NOMO-1 (cell line): ENCODE results near the gene C7orf33.
A peak's percentile ranks its signal among the peaks of the same experiment; 100 is the strongest.
"Not testable (repeated sequence)": the region's sequence is repeated elsewhere in the genome, so short reads cannot be mapped to it uniquely, and the experiment has no call there.

ENCODE experiments used
- DNase-seq, 2 experiments: peaks; one replicate each; lab custom pipeline; 2025; ENCODE audit not compliant: unreplicated experiment in 2 of 2; lab: John Stamatoyannopoulos, UW

Gene C7orf33

GRCh38 chr7:148590471-148590870, at the start of gene C7orf33:
Gene C7orf33, plus strand, starts transcription at chr7:148590766. Its CDS starts 160 bp downstream, at chr7:148590926.
- DNase-seq: no peak

GRCh38 chr7:148541891-148542504, 48.6 kb upstream of the C7orf33 start:
- no peak for DNase-seq

GRCh38 chr7:148543302-148543701, 47.3 kb upstream of the C7orf33 start:
- no peak for DNase-seq

- no peak for DNase-seq
Measured at GRCh38 chr7:148545172-148545571, 45.4 kb upstream of the C7orf33 start.

GRCh38 chr7:148545932-148546331, 44.6 kb upstream of the C7orf33 start:
- DNase-seq: no peak

GRCh38 chr7:148546857-148547256, 43.7 kb upstream of the C7orf33 start:
- no peak for DNase-seq

- DNase-seq: no peak
Measured at GRCh38 chr7:148547951-148548350, 42.6 kb upstream of the C7orf33 start.

- DNase-seq: no peak
Measured at GRCh38 chr7:148553979-148554378, 36.6 kb upstream of the C7orf33 start.

GRCh38 chr7:148556892-148557291, 33.7 kb upstream of the C7orf33 start:
- no peak for DNase-seq

GRCh38 chr7:148558914-148559313, 31.7 kb upstream of the C7orf33 start:
- no peak for DNase-seq

- no peak for DNase-seq
Measured at GRCh38 chr7:148561099-148561498, 29.5 kb upstream of the C7orf33 start.

GRCh38 chr7:148563583-148564274, 26.8 kb upstream of the C7orf33 start:
- no peak for DNase-seq

- DNase-seq: peak; percentile 32 to 60
Measured at GRCh38 chr7:148564275-148564951, 26.2 kb upstream of the C7orf33 start.

- DNase-seq: no peak
Measured at GRCh38 chr7:148566736-148567135, 23.8 kb upstream of the C7orf33 start.

GRCh38 chr7:148567524-148567923, 23.0 kb upstream of the C7orf33 start:
- DNase-seq: no peak

GRCh38 chr7:148570510-148570909, 20.1 kb upstream of the C7orf33 start:
- DNase-seq: no peak

GRCh38 chr7:148570973-148571372, 19.6 kb upstream of the C7orf33 start:
- DNase-seq: not testable (repeated sequence)

- no peak for DNase-seq
Measured at GRCh38 chr7:148571381-148571780, 19.2 kb upstream of the C7orf33 start.

- no peak for DNase-seq
Measured at GRCh38 chr7:148572067-148572522, 18.5 kb upstream of the C7orf33 start.

GRCh38 chr7:148573581-148573980, 17.0 kb upstream of the C7orf33 start:
- not testable (repeated sequence) for DNase-seq

GRCh38 chr7:148575640-148576411, 14.7 kb upstream of the C7orf33 start:
- peak; percentile 15 to 20 for DNase-seq
